CD4-positive, alpha-beta T cell (primary cell): ENCODE data around the gene ZNF423. TPM values are rescaled to one million over a fixed set of nuclear protein-coding genes. Genes with fewer than 3 reads are reported as not detected.

Source experiments
- ATAC-seq: fragments of 200-7000 bp; cut with Tn5 transposase; one replicate; pipeline ENCODE4 v1.10.0; 2022; ENCODE audit warnings: mild to moderate bottlenecking; ENCODE audit not compliant: poor library complexity
- CTCF ChIA-PET: fragments of 350-600 bp; sonication (Branson Sonifier 250); formaldehyde crosslinking; loops from one replicate; lab custom pipeline; 2021; ENCODE audit warnings: antibody characterized with exemption, inconsistent platforms; lab: Charles Lee
- POLR2A ChIA-PET: fragments of 350-600 bp; sonication (Branson Sonifier 250); formaldehyde crosslinking; loops from one replicate; lab custom pipeline; 2021; ENCODE audit warnings: antibody characterized with exemption, inconsistent platforms; lab: Charles Lee
- DNase-seq, 14 experiments: peaks; one replicate each; pipeline ENCODE4 v3.0.0-alpha.2; 2013 to 2020; ENCODE audit warnings: mixed read lengths in 2 of 14
- H3K27ac ChIP-seq, 2 donors: one replicate each; pipeline versions ENCODE4 v1.5.1 to v1.7.0; 2013; ENCODE audit warnings: low read length in 2 of 2, low read depth in 1 of 2, mild to moderate bottlenecking in 1 of 2
- H3K27me3 ChIP-seq, 2 experiments: 1 replicate in 1 of 2; 2 replicates in 1 of 2; pipeline versions ENCODE4 v1.6.1 to v1.7.0; 2013; ENCODE audit warnings: low read length in 2 of 2, control low read depth in 1 of 2, mild to moderate bottlenecking in 1 of 2, moderate library complexity in 1 of 2; ENCODE audit not compliant: insufficient read depth in 2 of 2, control insufficient read depth in 1 of 2
- H3K36me3 ChIP-seq: one replicate; pipeline ENCODE4 v1.6.1; 2013; ENCODE audit warnings: low read length, control low read depth; ENCODE audit not compliant: insufficient read depth
- H3K4me1 ChIP-seq: one replicate; pipeline ENCODE4 v1.6.1; 2013; ENCODE audit warnings: low read length, control low read depth; ENCODE audit not compliant: insufficient read depth
- H3K4me3 ChIP-seq: one replicate; pipeline ENCODE4 v1.5.1; 2013; ENCODE audit warnings: mild to moderate bottlenecking, low read length, moderate library complexity
- H3K9me3 ChIP-seq, 2 experiments: 1 replicate in 1 of 2; 2 replicates in 1 of 2; pipeline versions ENCODE4 v1.6.1 to v1.7.0; 2013; ENCODE audit warnings: low read length in 2 of 2, mild to moderate bottlenecking in 2 of 2, control low read depth in 1 of 2, moderate library complexity in 1 of 2; ENCODE audit not compliant: control insufficient read depth in 1 of 2, insufficient read depth in 1 of 2
- H3K27ac Mint-ChIP-seq: one replicate; pipeline ENCODE4 v1.8.0; 2020; ENCODE audit warnings: mixed read lengths
- H3K27me3 Mint-ChIP-seq: one replicate; pipeline ENCODE4 v1.8.0; 2021; ENCODE audit warnings: mixed read lengths
- H3K36me3 Mint-ChIP-seq: one replicate; pipeline ENCODE4 v1.8.0; 2021; ENCODE audit warnings: low read depth, mixed read lengths
- H3K4me1 Mint-ChIP-seq: one replicate; pipeline ENCODE4 v1.8.0; 2021; ENCODE audit warnings: low read depth, mixed read lengths
- H3K4me3 Mint-ChIP-seq: one replicate; pipeline ENCODE4 v1.8.0; 2020; ENCODE audit warnings: mild to moderate bottlenecking, mixed read lengths
- H3K9me3 Mint-ChIP-seq: one replicate; pipeline ENCODE4 v1.8.0; 2020; ENCODE audit warnings: mixed read lengths
- CTCF ChIP-seq: fragments of 200-600 bp; IDR thresholded peaks from one replicate; pipeline ENCODE4 v1.8.0; 2022; ENCODE audit warnings: antibody characterized with exemption, mild to moderate bottlenecking
- intact Hi-C, 2 experiments: fragments of 100-400 bp; cut with DNase I in 1 of 2; cut with micrococcal nuclease in 1 of 2; formaldehyde crosslinking; loops; one replicate each; pipeline versions ENCODE4 v1.15.1 to v1.9.0; 2023 to 2025; cut with DNase I, micrococcal nuclease
- total RNA-seq, 174 experiments: library from RNA in 2 of 174; stranded (reverse) in 2 of 174; gene quantifications; one replicate each; pipeline ENCODE4 v1.2.3 and lab custom pipeline; 2021 to 2026

Gene ZNF423
- total RNA-seq, 2 experiments from 2014 or later = not detected

GRCh38 chr16:49795513-49795912, 60.4 kb downstream of the ZNF423 start:
- POLR2A ChIA-PET = no interaction called here
- ATAC-seq = no peak
- H3K36me3 ChIP-seq = no peaks in the 10 kb centered on the region

GRCh38 chr16:49793244-49793643, 62.7 kb downstream of the ZNF423 start:
- ATAC-seq (no peak), DNase-seq (no peak)
- ChIA-PET POLR2A (no interaction called here), CTCF (no interaction called here)
- TF ChIP-seq CTCF = no peak
- Mint-ChIP-seq H3K36me3 (no peaks in the 10 kb centered on the region), H3K4me1 (no peaks in the 10 kb centered on the region), H3K4me3 (no peak overlapping the region), H3K9me3 (no peaks in the 10 kb centered on the region), H3K27ac (no peak overlapping the region), H3K27me3 (no peaks in the 10 kb centered on the region)
- Histone ChIP-seq H3K4me1 (no peaks in the 10 kb centered on the region), H3K27me3 (no peaks in the 10 kb centered on the region), H3K9me3 (peaks cover 0 to 4% of the 10 kb centered on the region in 2 experiments), H3K36me3 (no peaks in the 10 kb centered on the region), H3K27ac (no peak overlapping the region), H3K4me3 (no peak overlapping the region)
- intact Hi-C loops = no loop called here

More at GRCh38 chr16:49795513-49795912, 60.4 kb downstream of the ZNF423 start:
- no peaks in the 10 kb centered on the region for H3K27me3 ChIP-seq
- no peak overlapping the region for H3K4me3 ChIP-seq
- peaks cover 0 to 4% of the 10 kb centered on the region in 2 experiments for H3K9me3 ChIP-seq
- Mint-ChIP-seq H3K27me3 (peaks cover 4% of the 10 kb centered on the region), H3K9me3 (no peaks in the 10 kb centered on the region), H3K4me3 (no peak overlapping the region), H3K27ac (no peak overlapping the region), H3K36me3 (no peaks in the 10 kb centered on the region), H3K4me1 (no peaks in the 10 kb centered on the region)
- intact Hi-C loops = no loop called here
- no peak overlapping the region for H3K27ac ChIP-seq
- CTCF ChIA-PET = no interaction called here
- no peak for DNase-seq
- TF ChIP-seq CTCF = no peak
- H3K4me1 ChIP-seq = no peaks in the 10 kb centered on the region

- no peaks in the 10 kb centered on the region for H3K4me1 ChIP-seq
- CTCF ChIA-PET = no interaction called here
- Mint-ChIP-seq H3K4me1 (no peaks in the 10 kb centered on the region), H3K27me3 (no peaks in the 10 kb centered on the region), H3K4me3 (no peak overlapping the region), H3K9me3 (no peaks in the 10 kb centered on the region), H3K27ac (no peak overlapping the region), H3K36me3 (no peaks in the 10 kb centered on the region)
- POLR2A ChIA-PET = no interaction called here
- no peak overlapping the region for H3K27ac ChIP-seq
- H3K9me3 ChIP-seq = peaks cover 0 to 4% of the 10 kb centered on the region in 2 experiments
- DNase-seq = no peak
- ATAC-seq = no peak
- H3K4me3 ChIP-seq = no peak overlapping the region
- H3K36me3 ChIP-seq = no peaks in the 10 kb centered on the region
- TF ChIP-seq CTCF = no peak
- no peaks in the 10 kb centered on the region for H3K27me3 ChIP-seq
- intact Hi-C loops = no loop called here
Observed at GRCh38 chr16:49789616-49790015, 66.3 kb downstream of the ZNF423 start.
